Endothelial cell of umbilical vein (primary cell): ENCODE results near the gene CYP19A1. TPM values are rescaled to one million over a fixed set of nuclear protein-coding genes. Genes with fewer than 3 reads are reported as not detected.

Source experiments
- BruUV-seq: library from RNA; stranded (reverse); fragments of 400-500 nt; replicated peaks from 2 replicates; lab custom pipeline; 2021; lab: Mats Ljungman, UMichigan
- CTCF ChIA-PET: fragments of 300-600, 350-600 bp; sonication (Branson Sonifier 250); formaldehyde crosslinking; loops from one replicate; lab custom pipeline; 2021; ENCODE audit warnings: antibody characterized with exemption, inconsistent platforms; lab: Charles Lee
- POLR2A ChIA-PET: fragments of 300-600, 350-600 bp; sonication (Branson Sonifier 250); formaldehyde crosslinking; loops from one replicate; lab custom pipeline; 2021; ENCODE audit warnings: antibody characterized with exemption, inconsistent platforms; lab: Charles Lee
- DNase-seq: peaks from one replicate; pipeline ENCODE4 v3.0.0-alpha.2; 2011; ENCODE audit warnings: low read depth, low spot score
- FAIRE-seq: peaks from 2 replicates; lab custom pipeline; 2011; peaks lifted over from hg19 to GRCh38; lab: Jason Lieb, UNC
- H2AFZ ChIP-seq: 2 replicates; pipeline ENCODE4 v1.6.0; 2012; ENCODE audit warnings: low read depth, low read length, control low read depth, inconsistent platforms
- H3K27ac ChIP-seq: 2 replicates; pipeline ENCODE4 v1.5.1; 2011; ENCODE audit warnings: low read depth, mild to moderate bottlenecking, control low read depth, low read length, moderate library complexity; ENCODE audit not compliant: insufficient read depth
- H3K27me3 ChIP-seq, 2 experiments: 2 replicates each; pipeline versions ENCODE4 v1.6.0 to v1.6.1; 2011; ENCODE audit warnings: low read length in 2 of 2, mixed read lengths in 1 of 2; ENCODE audit not compliant: control insufficient read depth in 2 of 2, insufficient read depth in 2 of 2
- H3K36me3 ChIP-seq, 2 experiments: 2 replicates in 1 of 2; 3 replicates in 1 of 2; pipeline ENCODE4 v1.5.1; 2011; ENCODE audit warnings: low read length in 2 of 2, mild to moderate bottlenecking in 1 of 2, moderate library complexity in 1 of 2; ENCODE audit not compliant: control insufficient read depth in 2 of 2, insufficient read depth in 2 of 2; ENCODE audit errors: extremely low read depth in 1 of 2
- H3K4me1 ChIP-seq: 3 replicates; pipeline ENCODE4 v1.5.1; 2011; ENCODE audit warnings: mild to moderate bottlenecking, low read length; ENCODE audit not compliant: control insufficient read depth, insufficient read depth; ENCODE audit errors: extremely low read depth
- H3K4me2 ChIP-seq: 2 replicates; pipeline ENCODE4 v1.6.1; 2011; ENCODE audit warnings: low read length, control low read depth, mixed read lengths; ENCODE audit not compliant: insufficient read depth
- H3K4me3 ChIP-seq, 3 experiments: fragments of 200-600 bp in 1 of 3; sonication (generic), shearing (Covaris generic) in 1 of 3; replicated peaks in 1 of 3; 2 replicates each; pipeline ENCODE4 v1.5.1; 2011 to 2016; ENCODE audit warnings: control low read depth in 3 of 3, low read length in 3 of 3, mild to moderate bottlenecking in 2 of 3, inconsistent platforms in 1 of 3, low read depth in 1 of 3, moderate library complexity in 1 of 3; ENCODE audit not compliant: insufficient read depth in 1 of 3
- H3K79me2 ChIP-seq: 2 replicates; pipeline ENCODE4 v1.6.0; 2012; ENCODE audit warnings: low read length, inconsistent platforms; ENCODE audit not compliant: control insufficient read depth, insufficient read depth
- H3K9ac ChIP-seq: replicated peaks from 2 replicates; pipeline ENCODE3; 2011; ENCODE audit warnings: low read length, control low read depth; ENCODE audit not compliant: insufficient read depth; ENCODE audit errors: extremely low read depth
- H3K9me1 ChIP-seq: replicated peaks from 3 replicates; pipeline ENCODE4 v1.6.0; 2011; ENCODE audit warnings: mild to moderate bottlenecking, low read length; ENCODE audit not compliant: control insufficient read depth, insufficient read depth; ENCODE audit errors: extremely low read depth
- H3K9me3 ChIP-seq: replicated peaks from 2 replicates; pipeline ENCODE4 v1.5.1; 2012; ENCODE audit warnings: low read length, inconsistent platforms; ENCODE audit not compliant: control insufficient read depth, insufficient read depth
- H4K20me1 ChIP-seq: replicated peaks from 2 replicates; pipeline ENCODE3; 2011; ENCODE audit warnings: mild to moderate bottlenecking, low read length; ENCODE audit not compliant: control insufficient read depth, insufficient read depth; ENCODE audit errors: extremely low read depth
- CTCF ChIP-seq, 2 donors: IDR thresholded peaks; 1 replicate in 1 of 2; 2 replicates in 1 of 2; pipeline ENCODE4 v1.5.1; 2011; ENCODE audit warnings: low read length in 2 of 2, mild to moderate bottlenecking in 2 of 2, moderate library complexity in 2 of 2, control low read depth in 1 of 2, inconsistent platforms in 1 of 2, low read depth in 1 of 2; ENCODE audit not compliant: insufficient read depth in 1 of 2; ENCODE audit errors: extremely low read depth in 1 of 2
- EZH2 ChIP-seq: IDR thresholded peaks from 2 replicates; pipeline ENCODE4 v1.6.1; 2012; ENCODE audit warnings: borderline replicate concordance, low read depth, mild to moderate bottlenecking, moderate library complexity, low read length, inconsistent platforms; ENCODE audit not compliant: severe bottlenecking
- FOS ChIP-seq: IDR thresholded peaks from 2 replicates; pipeline ENCODE4 v1.6.1; 2011; ENCODE audit warnings: mild to moderate bottlenecking, low read length, moderate library complexity, borderline replicate concordance; ENCODE audit not compliant: insufficient read depth
- GATA2 ChIP-seq: IDR thresholded peaks from 2 replicates; pipeline ENCODE4 v1.7.0; 2011; ENCODE audit warnings: low read depth, mild to moderate bottlenecking, moderate library complexity, mixed read lengths, low read length; ENCODE audit not compliant: insufficient read length, insufficient read depth
- JUN ChIP-seq: IDR thresholded peaks from 2 replicates; pipeline ENCODE4 v1.6.1; 2011; ENCODE audit warnings: borderline replicate concordance, low read depth; ENCODE audit not compliant: insufficient read length, insufficient read depth
- MAX ChIP-seq: IDR thresholded peaks from 2 replicates; pipeline ENCODE4 v1.6.1; 2011; ENCODE audit not compliant: insufficient read depth, insufficient read length
- POLR2A ChIP-seq: IDR thresholded peaks from 2 replicates; pipeline ENCODE4 v1.6.1; 2012; ENCODE audit warnings: low read depth, mild to moderate bottlenecking, control low read depth, low read length
- POLR2AphosphoS5 ChIP-seq: IDR thresholded peaks from 2 replicates; pipeline ENCODE4 v1.6.1; 2012; ENCODE audit warnings: low read depth, mild to moderate bottlenecking, control low read depth, low read length, moderate library complexity; ENCODE audit not compliant: insufficient read depth
- dilution Hi-C: fragments of 300-500 bp; cut with MboI; formaldehyde crosslinking; loops from one replicate; pipeline ENCODE4 v1.15.0; 2019; ENCODE audit warnings: low sequenced_read_pairs; ENCODE audit not compliant: extremely low pct_ligation_motif_present
- intact Hi-C: fragments of 100-400 bp; cut with micrococcal nuclease; formaldehyde crosslinking; loops from one replicate; pipeline ENCODE4 v1.10.0; 2022
- polyA plus RNA-seq, 4 experiments: library from polyadenylated mRNA; depleted of rRNA in 3 of 4; stranded (reverse) in 3 of 4; unstranded in 1 of 4; fragments of >200 nt; gene quantifications; 2 replicates each; pipeline versions ENCODE4 v1.2.1 to v1.2.3, GENCODE V29; 2011 to 2012; ENCODE audit warnings: missing spikeins in 1 of 4
- total RNA-seq: library from RNA; stranded (reverse); gene quantifications from 2 replicates; pipeline ENCODE4 v1.2.3, GENCODE V29; 2021

The CYP19A1 gene
- total and polyA plus RNA-seq, 2 donors (not counting 3 experiments of a cell fraction or from before 2014, with no cell fraction given), result not detected

- no peak overlapping the region for H2AFZ ChIP-seq
- BruUV-seq, result no TSS peak
- peak overlapping the region; percentile 52 for H3K4me2 ChIP-seq
- no peaks in the 10 kb centered on the region for H3K9me1 ChIP-seq
- H3K4me1 ChIP-seq, result peaks cover 27% of the 10 kb centered on the region
- dilution Hi-C loops, result no loop called here
- peak overlapping the region; percentile 11 for H3K27ac ChIP-seq
- peak; percentile 59 for TF ChIP-seq POLR2AphosphoS5
- TF ChIP-seq POLR2A, result no peak
- TF ChIP-seq EZH2, result no peak
- peak; percentile 96 for TF ChIP-seq JUN
- TF ChIP-seq FOS, result peak; percentile 97
- no peak overlapping the region for H3K4me3 ChIP-seq
- H3K9ac ChIP-seq, result no peak overlapping the region
- peaks cover 21 to 24% of the 10 kb centered on the region in 2 experiments for H3K27me3 ChIP-seq
- intact Hi-C loops, result no loop called here
- no peaks in the 10 kb centered on the region for H4K20me1 ChIP-seq
- peak; percentile 60 for DNase-seq
- no peaks in the 10 kb centered on the region for H3K79me2 ChIP-seq
- H3K36me3 ChIP-seq, result no peaks in the 10 kb centered on the region
- ChIA-PET POLR2A (no interaction called here), CTCF (interaction anchor here (0.6 to 5.6 kb wide), 10 partner anchors 9 to 309 kb away, joined by 3 to 78 read pairs (median 14); no protein-coding TSS in a partner anchor)
- no peaks in the 10 kb centered on the region for H3K9me3 ChIP-seq
- peak; percentile 87 for FAIRE-seq
These were observed 110.3 kb downstream of the CYP19A1 start for GRCh38 chr15:51227940-51228732.

GRCh38 chr15:51226576-51227210 lies 111.7 kb downstream of the CYP19A1 start:
- Histone ChIP-seq H3K4me2 (no peak overlapping the region), H3K36me3 (no peaks in the 10 kb centered on the region), H3K27ac (no peak overlapping the region), H3K27me3 (peaks cover 7 to 11% of the 10 kb centered on the region in 2 experiments), H3K4me1 (peaks cover 27% of the 10 kb centered on the region), H2AFZ (no peak overlapping the region), H3K4me3 (no peak overlapping the region), H3K9me1 (no peaks in the 10 kb centered on the region), H3K9ac (no peak overlapping the region), H3K9me3 (no peaks in the 10 kb centered on the region), H3K79me2 (no peaks in the 10 kb centered on the region), H4K20me1 (no peaks in the 10 kb centered on the region)
- no peak for DNase-seq
- ChIA-PET POLR2A (no interaction called here), CTCF (interaction anchor here (0.9 to 5.6 kb wide), 5 partner anchors 8 to 177 kb away, joined by 3 to 78 read pairs (median 20); no protein-coding TSS in a partner anchor)
- no TSS peak for BruUV-seq
- dilution Hi-C loops, result no loop called here
- TF ChIP-seq EZH2 (no peak), JUN (no peak), CTCF (IDR thresholded peaks at IDR 0.05; ENCODE audit: extremely low read depth in 1 of 2, insufficient read depth in 1 of 2, low read depth in 1 of 2, low read length in 2 of 2) (no peak), POLR2AphosphoS5 (no peak), GATA2 (no peak), MAX (no peak)
- intact Hi-C loops, result no loop called here
- peak; percentile 24 for FAIRE-seq
